ENCODE results near the gene ZNF526. TPM values are rescaled to one million over a fixed set of nuclear protein-coding genes. Genes with fewer than 3 reads are reported as not detected.

ZNF526 gene
- polyA plus RNA-seq, 1 donor from 2014 or later = 2.1 TPM

DNA sequence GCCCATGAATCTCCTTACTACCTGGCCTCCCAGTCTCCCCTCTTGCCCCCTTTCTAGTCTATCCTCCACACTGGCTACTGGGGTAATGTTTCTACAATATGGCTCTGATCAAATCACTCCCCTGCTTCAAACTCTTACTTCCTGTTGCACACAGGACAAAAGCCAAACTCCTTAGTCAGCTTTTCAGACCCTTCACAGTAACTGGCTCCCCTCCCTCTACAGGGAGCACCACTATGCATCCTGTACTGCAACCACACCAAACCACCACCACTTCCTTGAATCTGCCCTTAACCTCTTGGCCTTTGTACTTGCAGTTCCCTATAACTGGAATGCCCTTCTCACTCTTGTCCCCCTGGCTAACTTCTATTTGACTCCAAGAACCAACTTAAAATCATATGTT is 34.8 kb upstream of the ZNF526 start:
- H3K4me3 ChIP-seq (ENCODE audit: low read length) = no peak overlapping the region
- no peaks in the 10 kb centered on the region for H3K27me3 ChIP-seq (ENCODE audit: insufficient read depth, low read depth, low read length)
- H3K27ac ChIP-seq (ENCODE audit: low read length) = no peak overlapping the region
- no peaks in the 10 kb centered on the region for H3F3A ChIP-seq (ENCODE audit: insufficient read depth, low read length, poor library complexity, severe bottlenecking)
- no peak overlapping the region for H3K9ac ChIP-seq (ENCODE audit: low read length)
- no peaks in the 10 kb centered on the region for H4K20me1 ChIP-seq (ENCODE audit: insufficient read depth)
- H3K36me3 ChIP-seq (ENCODE audit: insufficient read depth, low read length) = no peaks in the 10 kb centered on the region
- H3K79me2 ChIP-seq (replicated peaks; ENCODE audit: insufficient read depth, low read length) = no peaks in the 10 kb centered on the region
- H3K4me2 ChIP-seq (ENCODE audit: low read length) = no peak overlapping the region
- no peaks in the 10 kb centered on the region for H3K9me3 ChIP-seq (ENCODE audit: low read length)
- no peaks in the 10 kb centered on the region for H3K9me2 ChIP-seq (ENCODE audit: insufficient read depth, low read length)
- no peak for TF ChIP-seq MXI1 (conservative IDR thresholded peaks at IDR 0.05; ENCODE audit: poor library complexity, severe bottlenecking)
- TF ChIP-seq POLR2AphosphoS5 (IDR thresholded peaks at IDR 0.05) = no peak
- no peak for TF ChIP-seq EP300 (conservative IDR thresholded peaks at IDR 0.05; ENCODE audit: poor library complexity, severe bottlenecking)
- no peak for TF ChIP-seq EZH2 (IDR thresholded peaks at IDR 0.05; ENCODE audit: borderline replicate concordance, insufficient read depth, low read length, poor library complexity, severe bottlenecking)
- TF ChIP-seq REST (IDR thresholded peaks at IDR 0.05; ENCODE audit: borderline replicate concordance) = no peak
- TF ChIP-seq RAD21 (conservative IDR thresholded peaks at IDR 0.05) = no peak
- no peak for TF ChIP-seq TAF1 (IDR thresholded peaks at IDR 0.05; ENCODE audit: low read depth)
- TF ChIP-seq CTCF (IDR thresholded peaks at IDR 0.05; ENCODE audit: poor library complexity, severe bottlenecking) = no peak
- TF ChIP-seq SMC3 (conservative IDR thresholded peaks at IDR 0.05; ENCODE audit: poor library complexity) = no peak
- no peak overlapping the region for H2AFZ ChIP-seq (ENCODE audit: low read depth, low read length)

- Histone ChIP-seq H4K20me1 (ENCODE audit: insufficient read depth) (no peaks in the 10 kb centered on the region), H3K4me2 (ENCODE audit: low read length) (no peak overlapping the region), H3K27me3 (ENCODE audit: insufficient read depth, low read depth, low read length) (no peaks in the 10 kb centered on the region), H2AFZ (ENCODE audit: low read depth, low read length) (no peak overlapping the region), H3K27ac (ENCODE audit: low read length) (no peak overlapping the region), H3K79me2 (replicated peaks; ENCODE audit: insufficient read depth, low read length) (no peaks in the 10 kb centered on the region), H3K9me3 (ENCODE audit: low read length) (no peaks in the 10 kb centered on the region), H3K4me3 (ENCODE audit: low read length) (no peak overlapping the region), H3K9me2 (ENCODE audit: insufficient read depth, low read length) (no peaks in the 10 kb centered on the region), H3K9ac (ENCODE audit: low read length) (no peak overlapping the region), H3F3A (ENCODE audit: insufficient read depth, low read length, poor library complexity, severe bottlenecking) (no peaks in the 10 kb centered on the region), H3K36me3 (ENCODE audit: insufficient read depth, low read length) (no peaks in the 10 kb centered on the region)
- TF ChIP-seq EP300 (conservative IDR thresholded peaks at IDR 0.05; ENCODE audit: poor library complexity, severe bottlenecking) (no peak), SMC3 (conservative IDR thresholded peaks at IDR 0.05; ENCODE audit: poor library complexity) (no peak), RAD21 (conservative IDR thresholded peaks at IDR 0.05) (no peak), TAF1 (IDR thresholded peaks at IDR 0.05; ENCODE audit: low read depth) (no peak), EZH2 (IDR thresholded peaks at IDR 0.05; ENCODE audit: borderline replicate concordance, insufficient read depth, low read length, poor library complexity, severe bottlenecking) (no peak), CTCF (IDR thresholded peaks at IDR 0.05; ENCODE audit: poor library complexity, severe bottlenecking) (no peak)
These were observed 31.4 kb upstream of the ZNF526 start for GRCh38 chr19:42188665-42189064.

Measured in neural cell (in vitro differentiated cells).